Glutamatergic neuron (in vitro differentiated cells): ENCODE measurements around the gene TTC28. TPM values are rescaled to one million over a fixed set of nuclear protein-coding genes. Genes with fewer than 3 reads are reported as not detected.
"Not testable (repeated sequence)": the region's sequence is repeated elsewhere in the genome, so short reads cannot be mapped to it uniquely, and the experiment has no call there.

ENCODE experiments used
- DNase-seq: peaks from one replicate; pipeline ENCODE4 v3.0.0; 2022
- H3K27ac Mint-ChIP-seq: one replicate; pipeline ENCODE4 v1.8.0; 2020; ENCODE audit warnings: mild to moderate bottlenecking, mixed read lengths, inconsistent platforms; ENCODE audit not compliant: unreplicated experiment
- H3K27me3 Mint-ChIP-seq: one replicate; pipeline ENCODE4 v1.8.0; 2020; ENCODE audit warnings: mild to moderate bottlenecking, moderate library complexity, mixed read lengths, inconsistent platforms; ENCODE audit not compliant: unreplicated experiment
- H3K36me3 Mint-ChIP-seq: one replicate; pipeline ENCODE4 v1.8.0; 2020; ENCODE audit warnings: mild to moderate bottlenecking, mixed read lengths, inconsistent platforms; ENCODE audit not compliant: unreplicated experiment
- H3K4me1 Mint-ChIP-seq: one replicate; pipeline ENCODE4 v1.8.0; 2020; ENCODE audit warnings: mild to moderate bottlenecking, low read depth, mixed read lengths, inconsistent platforms; ENCODE audit not compliant: unreplicated experiment
- H3K4me3 Mint-ChIP-seq: one replicate; pipeline ENCODE4 v1.8.0; 2020; ENCODE audit warnings: mild to moderate bottlenecking, mixed read lengths, inconsistent platforms; ENCODE audit not compliant: unreplicated experiment
- H3K9me3 Mint-ChIP-seq: one replicate; pipeline ENCODE4 v1.8.0; 2020; ENCODE audit warnings: mild to moderate bottlenecking, moderate library complexity, mixed read lengths, inconsistent platforms; ENCODE audit not compliant: unreplicated experiment
- total RNA-seq: library from RNA; stranded (reverse); fragmentation: NEBNext Ultra II Directional; extraction: Animal tissue kit (Norgen Biotek cat#: 25700); gene quantifications from one replicate; pipeline ENCODE4 v1.2.1, GENCODE V29; 2021; ENCODE audit not compliant: unreplicated experiment
- TF ChIP-seq, protein P1 (sequence below): fragments of 200-600 bp; sonication (generic); IDR thresholded peaks from one replicate; pipeline ENCODE4 v1.5.0; 2021; ENCODE audit not compliant: partially characterized antibody, unreplicated experiment

Gene TTC28
- total RNA-seq, 1 donor from 2014 or later, result 55.6 TPM

GRCh38 chr22:28710576-28711191, 31.0 kb upstream of the TTC28 start:
- DNase-seq, result no peak
- no peaks in the 10 kb centered on the region for H3K27me3 Mint-ChIP-seq
- H3K9me3 Mint-ChIP-seq, result no peaks in the 10 kb centered on the region
- no peaks in the 10 kb centered on the region for H3K36me3 Mint-ChIP-seq
- no peaks in the 10 kb centered on the region for H3K4me1 Mint-ChIP-seq
- TF ChIP-seq, protein P1, sequence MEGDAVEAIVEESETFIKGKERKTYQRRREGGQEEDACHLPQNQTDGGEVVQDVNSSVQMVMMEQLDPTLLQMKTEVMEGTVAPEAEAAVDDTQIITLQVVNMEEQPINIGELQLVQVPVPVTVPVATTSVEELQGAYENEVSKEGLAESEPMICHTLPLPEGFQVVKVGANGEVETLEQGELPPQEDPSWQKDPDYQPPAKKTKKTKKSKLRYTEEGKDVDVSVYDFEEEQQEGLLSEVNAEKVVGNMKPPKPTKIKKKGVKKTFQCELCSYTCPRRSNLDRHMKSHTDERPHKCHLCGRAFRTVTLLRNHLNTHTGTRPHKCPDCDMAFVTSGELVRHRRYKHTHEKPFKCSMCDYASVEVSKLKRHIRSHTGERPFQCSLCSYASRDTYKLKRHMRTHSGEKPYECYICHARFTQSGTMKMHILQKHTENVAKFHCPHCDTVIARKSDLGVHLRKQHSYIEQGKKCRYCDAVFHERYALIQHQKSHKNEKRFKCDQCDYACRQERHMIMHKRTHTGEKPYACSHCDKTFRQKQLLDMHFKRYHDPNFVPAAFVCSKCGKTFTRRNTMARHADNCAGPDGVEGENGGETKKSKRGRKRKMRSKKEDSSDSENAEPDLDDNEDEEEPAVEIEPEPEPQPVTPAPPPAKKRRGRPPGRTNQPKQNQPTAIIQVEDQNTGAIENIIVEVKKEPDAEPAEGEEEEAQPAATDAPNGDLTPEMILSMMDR, result no peak
- H3K27ac Mint-ChIP-seq, result no peak overlapping the region
- no peak overlapping the region for H3K4me3 Mint-ChIP-seq

GRCh38 chr22:28710107-28710506, 30.5 kb upstream of the TTC28 start:
- Mint-ChIP-seq H3K27me3 (no peaks in the 10 kb centered on the region), H3K4me1 (no peaks in the 10 kb centered on the region), H3K36me3 (no peaks in the 10 kb centered on the region), H3K4me3 (no peak overlapping the region), H3K9me3 (no peaks in the 10 kb centered on the region), H3K27ac (no peak overlapping the region)
- DNase-seq, result no peak
- TF ChIP-seq, protein P1, result no peak

GRCh38 chr22:28706845-28707244, 27.2 kb upstream of the TTC28 start:
- Mint-ChIP-seq H3K4me3 (no peak overlapping the region), H3K9me3 (no peaks in the 10 kb centered on the region), H3K27me3 (no peaks in the 10 kb centered on the region), H3K27ac (no peak overlapping the region), H3K4me1 (no peaks in the 10 kb centered on the region), H3K36me3 (peaks cover 4% of the 10 kb centered on the region)
- no peak for DNase-seq
- TF ChIP-seq, protein P1, result no peak

DNA sequence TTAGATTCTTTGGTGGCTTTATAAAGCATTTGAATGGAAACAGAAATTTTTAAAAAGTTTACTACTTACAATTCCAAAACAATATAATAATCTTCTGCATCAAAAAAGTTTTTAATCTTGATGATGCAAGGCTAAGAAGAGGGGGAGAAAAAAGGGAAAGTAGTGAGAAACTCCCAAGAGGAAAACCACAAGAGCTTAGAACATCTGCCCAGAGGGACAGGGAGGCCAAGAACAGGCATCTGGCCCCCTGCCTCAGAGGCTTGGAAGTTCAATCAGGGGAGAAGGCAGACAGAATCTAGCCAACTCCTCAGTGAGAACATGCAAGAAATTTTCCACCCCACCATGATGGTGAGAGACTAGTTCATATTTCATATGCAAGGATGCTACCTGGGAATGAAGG, 23.8 kb upstream of the TTC28 start:
- Mint-ChIP-seq H3K4me3 (no peak overlapping the region), H3K27ac (no peak overlapping the region), H3K36me3 (peaks cover 4% of the 10 kb centered on the region), H3K9me3 (no peaks in the 10 kb centered on the region), H3K27me3 (no peaks in the 10 kb centered on the region), H3K4me1 (no peaks in the 10 kb centered on the region)
- DNase-seq, result no peak
- TF ChIP-seq, protein P1, result no peak

GRCh38 chr22:28702891-28703290, 23.3 kb upstream of the TTC28 start:
- DNase-seq, result no peak
- Mint-ChIP-seq H3K4me1 (no peaks in the 10 kb centered on the region), H3K27me3 (no peaks in the 10 kb centered on the region), H3K36me3 (peaks cover 4% of the 10 kb centered on the region), H3K4me3 (no peak overlapping the region), H3K27ac (no peak overlapping the region), H3K9me3 (no peaks in the 10 kb centered on the region)
- TF ChIP-seq, protein P1, result no peak

DNA sequence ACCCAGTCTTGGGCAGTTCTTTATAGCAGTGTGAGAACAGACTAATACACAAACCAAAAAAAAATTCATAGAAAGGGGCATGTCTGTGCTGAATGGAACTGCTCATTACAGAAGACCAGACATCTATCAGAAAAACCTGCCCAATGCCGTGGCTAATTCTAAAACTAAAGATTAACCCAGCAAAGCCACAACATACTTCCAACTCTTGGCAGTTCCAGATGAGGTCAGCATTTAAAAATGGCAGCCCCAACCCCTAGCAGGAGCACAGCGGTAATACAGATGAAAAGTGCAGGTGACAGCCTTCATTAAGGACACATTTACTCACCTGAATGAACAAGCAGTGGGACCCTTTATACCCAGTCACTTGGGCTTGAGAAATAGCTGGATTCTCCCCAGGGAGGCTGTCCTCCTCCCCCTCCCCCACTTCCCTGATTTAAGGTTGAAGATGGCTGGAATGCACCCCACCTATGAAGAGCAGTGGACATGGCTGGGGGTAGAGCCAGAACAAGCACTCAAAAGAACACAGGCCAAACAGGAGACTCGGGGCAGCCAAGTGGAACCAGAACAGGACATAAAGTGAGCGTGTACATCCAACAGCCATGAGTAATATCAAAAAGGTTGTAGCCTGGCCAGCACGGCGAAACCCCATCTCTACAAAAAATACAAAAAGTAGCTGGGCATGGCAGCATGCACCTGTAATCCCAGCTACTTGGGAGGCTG, 13.6 kb upstream of the TTC28 start:
- not testable (repeated sequence) for H3K36me3 Mint-ChIP-seq, DNase-seq, H3K4me1 Mint-ChIP-seq, H3K27ac Mint-ChIP-seq, H3K9me3 Mint-ChIP-seq, H3K27me3 Mint-ChIP-seq, H3K4me3 Mint-ChIP-seq

DNA sequence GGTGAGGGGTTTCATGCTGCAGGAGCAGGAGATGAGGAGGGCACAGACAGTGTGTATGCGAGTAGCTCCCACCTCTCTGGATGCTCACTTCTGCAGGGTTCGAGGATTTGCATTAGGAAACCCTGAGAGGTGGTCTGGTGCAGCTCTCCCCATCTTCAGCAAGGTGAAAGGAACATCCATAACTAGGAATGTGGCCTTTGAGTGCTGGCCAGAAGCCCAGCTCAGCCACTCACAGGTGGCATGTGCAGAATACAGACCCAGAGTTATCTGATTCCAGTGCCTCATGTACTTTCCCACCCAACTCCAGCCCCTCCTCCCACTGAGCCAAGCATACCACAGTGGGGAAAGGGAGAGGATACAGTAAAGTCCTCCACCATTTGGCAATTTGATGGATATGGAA, 10.2 kb upstream of the TTC28 start:
- H3K4me1 Mint-ChIP-seq, H3K4me3 Mint-ChIP-seq, H3K36me3 Mint-ChIP-seq, H3K9me3 Mint-ChIP-seq, DNase-seq, H3K27ac Mint-ChIP-seq, H3K27me3 Mint-ChIP-seq: not testable (repeated sequence)
